Dermis microvascular lymphatic vessel endothelial cell (primary cell): ENCODE results near the gene TTC39C. TPM values are rescaled to one million over a fixed set of nuclear protein-coding genes. Genes with fewer than 3 reads are reported as not detected.

Source experiments
- total RNA-seq: library from RNA; depleted of rRNA; stranded (reverse); fragments of >200 nt; gene quantifications from 2 replicates; pipeline ENCODE4 v1.2.1, GENCODE V29; 2014

The TTC39C gene
- total RNA-seq, 1 donor from 2014 or later = 1.2 TPM

Other genes starting within 250 kb of the TTC39C start
- 0.76 and 3.1 TPM in 2 replicates for gene CABYR, start 124.3 kb downstream of the TTC39C start, total RNA-seq